Omental fat pad (tissue), 4 donors: ENCODE results near the gene PLCG1. TPM values are rescaled to one million over a fixed set of nuclear protein-coding genes. Genes with fewer than 3 reads are reported as not detected.

ENCODE experiments used
- ATAC-seq: fragments of 150-250 bp; one replicate; pipeline ENCODE4 v1.9.1; 2016; ENCODE audit warnings: mild to moderate bottlenecking, moderate library complexity; ENCODE audit not compliant: low FRiP score
- DNase-seq: peaks from one replicate; pipeline ENCODE4 v3.0.0-alpha.2; 2019; ENCODE audit warnings: low spot score
- total RNA-seq, 4 donors: library from RNA; depleted of rRNA; stranded (reverse); fragments of >200 nt; gene quantifications; one replicate each; pipeline ENCODE4 v1.1.0, GENCODE V29; 2016
- TF ChIP-seq, protein P1 (sequence below), 3 donors: fragments of 450-650 bp; IDR thresholded peaks; one replicate each; pipeline ENCODE4 v1.5.1; 2016 to 2017; ENCODE audit warnings: antibody characterized with exemption in 3 of 3, mild to moderate bottlenecking in 3 of 3, moderate library complexity in 2 of 3

PLCG1 gene
- total RNA-seq, 4 donors from 2014 or later: 43.9 to 189 (median 63.1) TPM

DNA sequence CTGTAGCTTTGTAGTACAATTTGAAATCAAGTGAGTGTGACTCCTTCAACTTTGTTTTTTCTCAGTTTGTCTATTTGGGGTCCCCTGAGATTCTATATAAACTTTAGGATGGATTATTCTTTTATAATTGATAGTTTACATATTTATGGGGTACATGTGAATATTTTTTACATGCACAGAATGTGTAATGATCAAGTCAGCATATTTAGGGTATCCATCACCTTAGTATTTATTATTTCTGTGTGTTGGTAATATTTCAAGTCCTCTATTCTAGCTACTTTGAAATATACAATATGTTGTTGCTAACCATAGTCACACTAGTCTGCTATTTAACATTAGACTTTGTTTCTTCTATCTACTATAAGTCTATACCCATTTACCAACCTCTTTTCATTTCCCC is 50.3 kb downstream of the PLCG1 start:
- ATAC-seq (no peak), DNase-seq (no peak)
- TF ChIP-seq, protein P1, sequence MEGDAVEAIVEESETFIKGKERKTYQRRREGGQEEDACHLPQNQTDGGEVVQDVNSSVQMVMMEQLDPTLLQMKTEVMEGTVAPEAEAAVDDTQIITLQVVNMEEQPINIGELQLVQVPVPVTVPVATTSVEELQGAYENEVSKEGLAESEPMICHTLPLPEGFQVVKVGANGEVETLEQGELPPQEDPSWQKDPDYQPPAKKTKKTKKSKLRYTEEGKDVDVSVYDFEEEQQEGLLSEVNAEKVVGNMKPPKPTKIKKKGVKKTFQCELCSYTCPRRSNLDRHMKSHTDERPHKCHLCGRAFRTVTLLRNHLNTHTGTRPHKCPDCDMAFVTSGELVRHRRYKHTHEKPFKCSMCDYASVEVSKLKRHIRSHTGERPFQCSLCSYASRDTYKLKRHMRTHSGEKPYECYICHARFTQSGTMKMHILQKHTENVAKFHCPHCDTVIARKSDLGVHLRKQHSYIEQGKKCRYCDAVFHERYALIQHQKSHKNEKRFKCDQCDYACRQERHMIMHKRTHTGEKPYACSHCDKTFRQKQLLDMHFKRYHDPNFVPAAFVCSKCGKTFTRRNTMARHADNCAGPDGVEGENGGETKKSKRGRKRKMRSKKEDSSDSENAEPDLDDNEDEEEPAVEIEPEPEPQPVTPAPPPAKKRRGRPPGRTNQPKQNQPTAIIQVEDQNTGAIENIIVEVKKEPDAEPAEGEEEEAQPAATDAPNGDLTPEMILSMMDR (IDR thresholded peaks at IDR 0.05): no peak

DNA sequence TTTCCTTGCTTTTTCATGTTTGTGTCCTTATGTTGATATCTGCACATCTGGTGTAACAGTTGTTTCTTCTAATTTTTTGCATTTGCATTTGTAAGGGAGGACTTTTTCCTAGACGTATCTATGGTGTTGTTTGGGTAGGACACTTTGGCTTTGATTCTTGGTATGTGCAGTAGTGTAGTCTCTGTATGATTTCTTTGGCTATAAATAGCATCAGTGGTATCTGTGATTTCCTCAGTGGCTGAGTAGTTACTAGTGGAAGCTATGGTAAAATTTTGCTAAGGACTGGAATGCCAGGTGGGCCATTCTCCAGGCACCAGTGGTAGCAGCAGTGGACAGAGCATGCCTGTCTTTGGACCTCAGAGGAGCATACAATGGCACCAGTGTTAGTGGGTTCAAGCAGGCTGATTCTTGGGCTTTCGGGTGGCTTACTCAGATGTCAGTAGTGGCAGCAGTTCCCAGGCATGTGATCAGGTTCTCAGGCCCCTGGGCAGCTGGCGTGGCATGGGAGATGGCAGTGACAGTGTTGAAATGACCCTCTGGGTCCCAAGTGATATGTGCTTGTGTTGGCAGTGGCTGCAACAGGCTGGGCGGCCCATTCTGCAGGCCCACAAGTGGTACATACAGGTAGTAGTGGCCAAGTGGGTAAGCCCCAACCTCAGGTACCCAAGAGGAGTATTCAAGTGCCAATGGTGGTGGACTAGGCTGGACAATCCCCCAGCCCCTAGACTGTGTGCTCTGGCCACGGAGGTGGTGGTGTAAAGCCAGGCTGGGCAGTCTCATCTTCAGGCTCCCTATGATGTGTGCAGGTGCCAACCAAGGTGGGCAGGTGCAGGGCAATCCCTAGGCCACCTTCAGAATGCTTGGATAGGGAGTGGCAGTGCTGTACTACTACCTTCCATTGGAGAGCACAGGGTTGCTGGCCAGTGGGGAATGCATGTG is 54.5 kb downstream of the PLCG1 start:
- ATAC-seq (no peak), DNase-seq (no peak)
- TF ChIP-seq, protein P1 (IDR thresholded peaks at IDR 0.05): no peak

DNA sequence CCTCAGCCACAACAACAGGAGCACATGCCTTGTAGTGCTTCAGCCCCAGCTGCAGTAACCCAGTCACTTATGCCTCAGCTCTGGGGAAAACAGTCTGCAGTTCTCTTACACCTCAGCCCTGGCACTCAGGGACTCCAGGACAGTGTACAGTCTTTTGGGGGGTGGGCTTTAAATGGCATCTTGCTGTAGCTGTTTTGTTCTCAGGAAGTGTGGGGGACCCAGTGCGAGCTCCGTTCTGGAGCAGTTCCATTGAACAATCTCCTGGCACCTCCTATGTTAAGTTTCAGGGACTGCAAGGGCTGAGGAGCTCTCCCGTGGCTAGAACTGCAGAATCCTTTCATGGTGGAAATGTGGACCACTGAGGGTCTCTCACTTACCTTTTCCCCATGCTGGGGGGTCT is 55.2 kb downstream of the PLCG1 start:
- TF ChIP-seq, protein P1 (IDR thresholded peaks at IDR 0.05): no peak
- DNase-seq: no peak
- no peak for ATAC-seq

DNA sequence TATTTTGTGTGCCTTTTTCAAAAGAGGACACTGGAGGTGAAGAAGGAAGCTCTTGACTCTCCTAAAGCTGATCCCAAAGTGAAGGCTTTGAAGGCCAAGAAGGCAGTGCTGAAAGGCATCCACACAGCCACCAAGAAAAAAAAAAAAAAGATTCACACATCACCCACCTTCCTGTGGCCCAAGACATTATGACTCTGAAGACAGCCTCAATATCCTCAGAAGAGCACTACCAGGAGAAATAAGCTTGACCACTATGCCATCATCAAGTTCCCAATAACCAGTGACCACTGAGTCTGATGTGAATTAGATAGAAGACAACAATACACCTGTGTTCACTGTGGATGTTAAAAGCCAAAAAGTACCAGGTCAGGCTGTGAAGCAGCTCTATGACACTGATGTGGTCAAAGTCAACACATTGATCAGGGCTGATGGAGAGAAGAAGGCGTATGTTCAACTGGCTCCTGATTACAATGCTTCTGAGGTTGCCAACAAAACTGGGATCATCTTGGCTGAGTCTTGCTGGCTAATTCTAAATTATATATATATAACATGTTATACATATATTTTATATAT is 59.4 kb downstream of the PLCG1 start:
- DNase-seq: no peak
- TF ChIP-seq, protein P1 (IDR thresholded peaks at IDR 0.05): no peak
- ATAC-seq: no peak

DNA sequence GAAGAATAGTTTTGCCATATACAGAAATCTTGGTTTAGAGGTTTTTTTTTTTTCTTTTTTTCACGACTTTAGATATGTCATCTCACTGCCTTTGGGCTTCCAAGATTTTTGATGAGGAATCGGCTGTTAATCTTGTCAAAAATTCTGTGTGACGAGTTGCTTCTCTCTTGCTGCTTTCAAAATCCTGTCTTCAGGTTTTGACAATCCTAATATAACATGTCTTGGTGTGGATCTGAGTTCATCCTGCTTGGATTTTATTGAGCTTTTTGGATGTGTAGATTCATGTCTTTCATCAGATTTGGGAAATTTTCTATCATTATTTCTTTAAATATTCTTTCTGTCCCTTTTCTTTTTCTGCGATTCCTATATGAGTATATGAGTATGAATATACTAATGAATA is 61.1 kb downstream of the PLCG1 start:
- no peak for ATAC-seq
- TF ChIP-seq, protein P1 (IDR thresholded peaks at IDR 0.05): no peak
- DNase-seq: no peak

DNA sequence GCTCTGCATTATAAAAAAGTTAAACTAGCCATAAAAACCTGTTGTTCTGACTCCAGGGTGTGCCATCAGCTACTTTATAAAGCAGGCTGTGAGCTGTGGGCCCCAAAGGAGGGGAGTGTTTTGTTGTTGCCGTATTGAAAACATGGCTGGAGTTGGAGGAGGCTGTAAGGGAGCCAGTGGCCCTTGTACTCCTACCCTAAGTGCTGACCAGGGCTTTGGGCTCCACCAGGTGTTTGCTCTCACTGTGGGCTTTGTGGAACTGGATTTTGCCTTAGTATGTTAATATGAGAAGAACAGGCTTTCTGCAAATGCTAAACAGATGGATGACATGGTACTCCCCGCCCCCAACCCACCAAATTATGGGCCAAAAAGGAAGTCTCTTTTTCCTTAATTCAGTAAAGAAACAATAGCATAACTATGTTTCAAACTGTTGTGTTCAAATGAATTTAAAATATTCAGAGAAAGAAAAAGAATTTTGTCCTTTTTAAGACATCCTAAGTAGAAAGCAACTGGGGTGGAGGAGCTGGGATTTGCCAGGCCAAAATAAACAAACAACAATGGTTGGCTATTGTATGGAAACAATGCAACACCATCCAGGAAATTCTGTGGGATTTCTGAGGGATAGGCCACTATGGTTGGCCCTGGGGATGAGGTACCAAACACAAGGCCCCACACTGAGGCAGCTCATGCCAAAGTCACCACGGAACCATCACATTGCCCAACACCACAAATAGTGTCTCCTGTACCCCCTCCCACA is 63.3 kb downstream of the PLCG1 start:
- TF ChIP-seq, protein P1 (IDR thresholded peaks at IDR 0.05): no peak
- no peak for DNase-seq
- ATAC-seq: no peak
